ENCODE measurements around the gene ELMOD3. TPM values are rescaled to one million over a fixed set of nuclear protein-coding genes. Genes with fewer than 3 reads are reported as not detected.
"Not testable (repeated sequence)": the region's sequence is repeated elsewhere in the genome, so short reads cannot be mapped to it uniquely, and the experiment has no call there.

The ELMOD3 gene
- total RNA-seq, 2 donors from 2014 or later: 16.9 to 18.5 TPM

- WGBS, 2 donors: 69 to 80% methylated on average over 18 to 19 of the region's 19 CpGs
- H3K4me1 ChIP-seq: no peaks in the 10 kb centered on the region
- no peaks in the 10 kb centered on the region for H3K9me3 ChIP-seq
- intact Hi-C loops (cut with DNase I): no loop called here
- H3K27me3 ChIP-seq: no peaks in the 10 kb centered on the region
- H3K36me3 ChIP-seq (replicated peaks in 1 of 2; ENCODE audit: insufficient read depth in 1 of 2, low read depth in 2 of 2): peaks cover 0 to 3% of the 10 kb centered on the region in 2 donors
- ATAC-seq (no peak), DNase-seq (no peak)
- no peak overlapping the region for H3K4me3 ChIP-seq
- no peak overlapping the region for H3K27ac ChIP-seq
- TF ChIP-seq POLR2A (IDR thresholded peaks at IDR 0.05) (no peak), CTCF (IDR thresholded peaks at IDR 0.05) (no peak)
Measured at GRCh38 chr2:85309699-85310321, 44.8 kb upstream of the ELMOD3 start.

- no peak overlapping the region for H3K4me3 ChIP-seq
- no peak overlapping the region for H3K27ac ChIP-seq
- DNase-seq (no peak), ATAC-seq (no peak)
- no peaks in the 10 kb centered on the region for H3K4me1 ChIP-seq
- intact Hi-C loops (cut with DNase I): no loop called here
- no peaks in the 10 kb centered on the region for H3K9me3 ChIP-seq
- TF ChIP-seq POLR2A (IDR thresholded peaks at IDR 0.05) (no peak), CTCF (IDR thresholded peaks at IDR 0.05) (no peak)
- 72 to 78% methylated on average over 3 of the region's 3 CpGs for WGBS, 2 donors
- no peaks in the 10 kb centered on the region for H3K27me3 ChIP-seq
- H3K36me3 ChIP-seq (replicated peaks in 1 of 2; ENCODE audit: insufficient read depth in 1 of 2, low read depth in 2 of 2): peaks cover 0 to 3% of the 10 kb centered on the region in 2 donors
Measured at GRCh38 chr2:85310330-85310729, 44.2 kb upstream of the ELMOD3 start.

GRCh38 chr2:85312404-85312803, 42.2 kb upstream of the ELMOD3 start:
- no peak for TF ChIP-seq POLR2A (IDR thresholded peaks at IDR 0.05)
- no peak for TF ChIP-seq CTCF (IDR thresholded peaks at IDR 0.05)
- ATAC-seq: no peak
- peaks cover 0 to 7% of the 10 kb centered on the region in 2 donors for H3K36me3 ChIP-seq (replicated peaks in 1 of 2; ENCODE audit: insufficient read depth in 1 of 2, low read depth in 2 of 2)
- 86 to 87% methylated on average over 7 of the region's 7 CpGs for WGBS, 2 donors
- H3K4me1 ChIP-seq: no peaks in the 10 kb centered on the region
- no peak overlapping the region for H3K4me3 ChIP-seq
- H3K27me3 ChIP-seq: no peaks in the 10 kb centered on the region
- no peaks in the 10 kb centered on the region for H3K9me3 ChIP-seq
- intact Hi-C loops (cut with DNase I): no loop called here
- no peak overlapping the region for H3K27ac ChIP-seq
- DNase-seq: no peak

- 66 to 74% methylated on average over 10 of the region's 10 CpGs for WGBS, 2 donors
- no peaks in the 10 kb centered on the region for H3K4me1 ChIP-seq
- no peak for DNase-seq
- H3K9me3 ChIP-seq: no peaks in the 10 kb centered on the region
- H3K4me3 ChIP-seq: no peak overlapping the region
- H3K27ac ChIP-seq: no peak overlapping the region
- TF ChIP-seq POLR2A (IDR thresholded peaks at IDR 0.05) (no peak), CTCF (IDR thresholded peaks at IDR 0.05) (no peak)
- H3K36me3 ChIP-seq (replicated peaks in 1 of 2; ENCODE audit: insufficient read depth in 1 of 2, low read depth in 2 of 2): peaks cover 0 to 10% of the 10 kb centered on the region in 2 donors
- no peaks in the 10 kb centered on the region for H3K27me3 ChIP-seq
- intact Hi-C loops (cut with DNase I): no loop called here
- ATAC-seq: no peak
Measured at GRCh38 chr2:85314884-85315242, 39.7 kb upstream of the ELMOD3 start.

- H3K27ac ChIP-seq; ATAC-seq; H3K27me3 ChIP-seq; H3K4me3 ChIP-seq; H3K4me1 ChIP-seq; intact Hi-C loops (cut with DNase I); H3K9me3 ChIP-seq; H3K36me3 ChIP-seq (replicated peaks in 1 of 2; ENCODE audit: insufficient read depth in 1 of 2, low read depth in 2 of 2); DNase-seq: not testable (repeated sequence)
- WGBS, 2 donors: 73% methylated on average over 4 of the region's 5 CpGs; no CpG with 5 or more reads in 1 of the 2 donors
Measured at GRCh38 chr2:85315921-85316320, 38.6 kb upstream of the ELMOD3 start.
